ENCODE measurements around the gene RIT2.

The RIT2 gene

DNA sequence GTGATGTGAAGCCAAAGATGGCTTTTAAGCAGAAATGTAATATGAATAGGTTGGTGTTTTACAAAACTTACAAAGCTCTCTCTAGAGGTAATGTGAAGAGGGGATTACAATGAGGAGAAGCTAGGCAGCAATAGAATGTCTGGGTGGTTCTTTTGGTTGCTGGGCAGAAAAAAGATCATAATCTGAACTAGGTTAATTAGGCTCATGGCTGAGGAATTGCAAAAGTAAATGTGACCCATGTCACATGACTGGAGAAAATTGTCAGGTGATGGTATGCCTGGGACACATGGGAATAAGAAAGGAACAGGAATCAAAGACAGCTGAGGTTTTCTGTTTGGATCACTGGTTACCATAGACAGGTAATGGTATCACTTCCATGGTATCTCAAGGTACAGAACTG is 7.5 kb upstream of the RIT2 start:
- no peak overlapping the region for H3K4me3 ChIP-seq (ENCODE audit: low read length)
- TF ChIP-seq ZNF274 (IDR thresholded peaks at IDR 0.05; ENCODE audit: low read depth, low read length) = no peak

DNA sequence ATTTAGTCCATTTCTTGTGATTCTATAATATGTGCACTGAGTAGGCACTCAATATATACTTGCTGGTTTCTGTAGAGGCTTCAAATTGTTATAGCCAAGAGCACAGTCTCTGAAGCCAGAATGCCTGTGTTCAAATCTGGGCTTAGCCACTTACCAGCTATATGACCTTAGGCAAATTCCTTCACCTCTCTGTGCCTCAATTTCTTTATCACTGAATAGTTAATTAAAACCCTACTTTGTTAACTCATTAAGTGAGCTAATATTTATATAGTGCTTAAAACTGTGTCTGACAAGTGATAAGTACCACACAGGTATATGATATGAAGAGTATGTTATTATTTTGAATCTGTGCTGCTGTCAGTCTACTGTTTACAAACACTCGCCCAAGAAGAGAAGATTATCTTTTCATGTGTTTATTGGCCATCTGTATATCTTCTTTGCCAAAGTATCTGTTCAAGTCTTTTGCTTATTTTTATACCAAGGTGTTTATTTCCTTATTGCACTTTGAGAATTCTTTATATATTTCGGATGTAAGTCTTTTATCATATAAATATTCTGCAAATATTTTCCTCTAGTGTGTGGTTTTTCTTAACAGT is 1.3 kb upstream of the RIT2 start:
- H3K4me3 ChIP-seq (ENCODE audit: low read length) = no peak overlapping the region
- TF ChIP-seq ZNF274 (IDR thresholded peaks at IDR 0.05; ENCODE audit: low read depth, low read length) = no peak

DNA sequence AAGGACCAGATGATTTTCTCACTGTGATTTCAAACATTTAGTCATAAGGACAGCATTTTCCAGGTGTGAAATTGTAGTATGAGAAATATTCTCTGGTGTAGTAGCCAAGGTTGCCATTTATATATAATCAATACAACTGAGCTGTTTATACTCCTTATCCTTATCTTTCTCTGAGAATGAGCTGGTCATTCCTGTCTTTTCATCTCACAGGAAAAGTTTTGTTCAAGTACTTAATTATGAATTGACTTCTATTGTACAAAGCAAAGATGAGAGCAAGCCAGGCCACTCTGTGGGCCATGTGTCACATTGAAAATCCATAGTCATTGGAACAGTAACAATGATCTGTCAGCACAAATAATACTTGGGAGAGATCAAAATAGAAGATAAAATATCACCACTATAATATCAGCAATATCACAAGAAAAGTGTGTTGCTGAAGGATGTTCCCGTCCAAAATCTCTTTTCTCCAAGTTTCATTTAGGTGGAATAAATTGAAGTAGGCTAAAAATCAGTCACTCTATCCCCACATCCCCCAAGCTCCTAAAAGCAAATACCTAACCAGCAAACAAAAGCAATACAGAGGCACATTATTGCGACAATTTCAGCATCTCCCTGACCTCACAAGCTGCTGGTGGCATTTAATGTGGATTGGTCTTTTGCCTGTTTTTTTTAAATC is 2.1 kb downstream of the RIT2 start:
- TF ChIP-seq ZNF274 (IDR thresholded peaks at IDR 0.05; ENCODE audit: low read depth, low read length) = no peak
- no peak overlapping the region for H3K4me3 ChIP-seq (ENCODE audit: low read length)

DNA sequence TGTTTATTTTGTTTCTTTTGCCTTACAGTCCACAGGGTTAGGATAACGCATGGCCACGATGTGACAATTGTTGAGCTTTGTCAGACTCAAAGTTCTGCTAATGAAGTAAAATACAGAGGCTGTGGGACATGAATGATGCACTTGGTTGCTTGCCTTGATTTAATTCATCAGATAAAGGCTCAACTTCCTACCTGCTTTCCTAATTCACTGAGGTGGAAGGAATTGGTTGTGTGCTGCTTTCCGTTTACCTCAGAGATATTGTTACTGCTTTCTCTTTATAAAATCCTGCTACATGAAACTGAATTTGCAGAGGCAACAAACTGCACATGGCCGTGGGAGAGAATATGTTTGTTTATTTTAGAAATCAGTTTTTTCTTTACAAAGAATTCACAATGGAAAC is 6.6 kb downstream of the RIT2 start:
- no peak for TF ChIP-seq ZNF274 (IDR thresholded peaks at IDR 0.05; ENCODE audit: low read depth, low read length)
- no peak overlapping the region for H3K4me3 ChIP-seq (ENCODE audit: low read length)

GRCh38 chr18:43108469-43108868 is 7.0 kb downstream of the RIT2 start:
- H3K4me3 ChIP-seq (ENCODE audit: low read length) = no peak overlapping the region
- no peak for TF ChIP-seq ZNF274 (IDR thresholded peaks at IDR 0.05; ENCODE audit: low read depth, low read length)

GRCh38 chr18:43093646-43094045 is 21.8 kb downstream of the RIT2 start:
- no peak for TF ChIP-seq ZNF274 (IDR thresholded peaks at IDR 0.05; ENCODE audit: low read depth, low read length)
- no peak overlapping the region for H3K4me3 ChIP-seq (ENCODE audit: low read length)

GRCh38 chr18:43092539-43092938 is 22.9 kb downstream of the RIT2 start:
- no peak overlapping the region for H3K4me3 ChIP-seq (ENCODE audit: low read length)
- TF ChIP-seq ZNF274 (IDR thresholded peaks at IDR 0.05; ENCODE audit: low read depth, low read length) = no peak

GRCh38 chr18:43081396-43081795 is 34.1 kb downstream of the RIT2 start:
- H3K4me3 ChIP-seq (ENCODE audit: low read length) = no peak overlapping the region
- no peak for TF ChIP-seq ZNF274 (IDR thresholded peaks at IDR 0.05; ENCODE audit: low read depth, low read length)

- H3K4me3 ChIP-seq (ENCODE audit: low read length) = no peak overlapping the region
- TF ChIP-seq ZNF274 (IDR thresholded peaks at IDR 0.05; ENCODE audit: low read depth, low read length) = no peak
These were observed 34.8 kb downstream of the RIT2 start for GRCh38 chr18:43080671-43081070.

DNA sequence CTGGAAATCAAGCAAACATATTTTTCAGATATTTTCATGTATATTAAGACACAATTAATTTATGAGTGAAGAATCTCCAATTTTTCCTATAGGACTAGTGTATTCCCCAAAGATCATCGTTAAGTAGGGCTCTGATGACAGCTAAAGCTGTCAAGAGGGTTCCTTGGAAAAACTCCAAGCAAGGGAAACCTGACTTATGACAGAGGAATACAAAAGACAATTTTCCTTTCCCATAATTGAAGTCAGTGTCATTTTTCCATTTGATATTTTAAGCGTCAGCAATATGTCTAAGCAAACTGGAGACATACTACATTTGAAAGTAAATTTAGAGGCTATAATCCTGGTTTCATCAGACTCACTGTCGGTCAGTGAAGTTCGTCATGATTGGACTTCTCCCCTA is 36.1 kb downstream of the RIT2 start:
- no peak for TF ChIP-seq ZNF274 (IDR thresholded peaks at IDR 0.05; ENCODE audit: low read depth, low read length)
- H3K4me3 ChIP-seq (ENCODE audit: low read length) = no peak overlapping the region

DNA sequence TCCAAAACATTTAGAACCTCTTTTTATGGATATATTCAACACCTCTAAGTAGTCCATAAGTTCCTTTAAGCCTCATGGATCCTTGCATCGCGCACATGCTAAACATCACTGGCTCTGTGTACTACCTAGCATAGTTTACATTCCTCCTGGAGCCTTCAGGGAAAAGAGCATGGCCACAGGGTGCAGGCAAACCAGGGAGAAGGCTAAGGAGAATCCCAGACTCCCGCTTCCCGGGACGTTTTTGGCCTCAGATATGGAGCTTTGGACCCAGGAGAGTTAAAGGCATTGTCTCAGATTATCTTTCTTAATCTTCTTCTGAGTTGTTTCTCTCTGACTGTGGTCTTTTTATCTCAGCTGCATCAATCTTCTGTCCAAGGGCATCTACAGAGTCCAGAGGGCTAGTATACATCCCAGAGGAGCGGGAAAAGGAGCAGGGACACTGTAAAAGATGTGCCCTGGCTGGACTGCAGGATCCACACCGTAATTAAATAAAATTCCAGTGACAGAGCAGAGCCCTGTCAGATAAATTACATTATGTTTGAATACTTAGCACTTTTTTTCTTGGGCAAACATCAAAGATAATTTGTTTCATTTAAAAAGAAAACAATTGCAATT is 36.9 kb downstream of the RIT2 start:
- H3K4me3 ChIP-seq (ENCODE audit: low read length) = no peak overlapping the region
- no peak for TF ChIP-seq ZNF274 (IDR thresholded peaks at IDR 0.05; ENCODE audit: low read depth, low read length)

- H3K4me3 ChIP-seq (ENCODE audit: low read length) = no peak overlapping the region
- TF ChIP-seq ZNF274 (IDR thresholded peaks at IDR 0.05; ENCODE audit: low read depth, low read length) = no peak
These were observed 37.8 kb downstream of the RIT2 start for GRCh38 chr18:43077510-43078308.

DNA sequence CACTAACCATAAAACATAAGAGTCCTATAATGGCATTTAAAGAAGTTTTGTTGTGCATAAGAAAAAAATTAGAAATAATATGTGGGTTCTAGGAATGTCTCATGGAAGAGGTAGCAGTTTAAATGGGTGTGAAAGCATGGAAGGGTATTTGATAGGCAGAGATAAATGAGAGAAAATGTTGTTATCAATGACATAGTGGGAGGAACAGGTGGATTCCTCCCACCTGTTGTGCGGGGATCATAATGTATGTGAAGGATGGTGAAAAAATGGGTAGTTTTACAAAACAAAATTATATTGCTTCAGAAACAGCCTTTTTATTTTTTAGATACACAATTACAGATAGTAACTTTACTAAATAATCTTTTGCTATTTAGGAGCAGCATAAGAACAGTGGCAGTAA is 41.7 kb downstream of the RIT2 start:
- no peak for TF ChIP-seq ZNF274 (IDR thresholded peaks at IDR 0.05; ENCODE audit: low read depth, low read length)
- no peak overlapping the region for H3K4me3 ChIP-seq (ENCODE audit: low read length)

DNA sequence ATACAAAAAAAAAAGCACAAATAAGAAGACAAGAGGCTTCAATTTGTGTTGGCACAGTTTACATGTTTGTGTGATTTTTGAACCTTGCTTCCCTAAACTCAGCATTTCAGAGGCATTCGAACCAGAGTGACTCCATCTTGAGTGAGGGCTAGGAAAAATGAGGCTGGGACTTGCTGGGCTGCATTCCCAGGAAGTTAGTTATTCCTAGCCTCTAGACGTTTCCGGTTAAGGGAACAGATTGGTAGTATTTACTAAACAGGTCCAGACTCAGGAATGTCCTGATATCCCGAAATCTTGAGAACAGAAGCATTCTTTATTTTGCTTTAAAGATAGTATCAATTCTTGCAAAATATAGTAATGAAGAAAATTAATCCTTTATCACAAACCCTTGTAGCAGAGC is 46.7 kb downstream of the RIT2 start:
- H3K4me3 ChIP-seq (ENCODE audit: low read length) = no peak overlapping the region
- no peak for TF ChIP-seq ZNF274 (IDR thresholded peaks at IDR 0.05; ENCODE audit: low read depth, low read length)

DNA sequence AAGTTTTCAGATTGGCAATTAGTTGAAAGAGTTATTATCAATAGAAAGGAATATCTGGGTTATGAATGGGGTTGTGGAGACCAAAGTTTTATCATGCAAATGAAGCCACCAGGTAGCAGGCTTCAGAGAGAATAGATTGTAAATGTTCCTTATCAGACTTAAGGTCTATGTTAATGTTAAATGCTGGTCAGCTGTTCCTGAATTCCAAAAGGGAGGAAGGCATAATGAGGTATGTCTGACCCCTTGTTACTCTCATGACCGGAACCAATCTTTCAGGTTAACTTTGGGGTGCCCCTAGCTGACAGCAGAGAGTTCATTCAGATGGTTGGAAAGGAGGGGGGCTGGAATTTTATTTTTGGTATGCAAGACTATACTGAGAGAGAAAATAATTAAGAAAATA is 47.9 kb downstream of the RIT2 start:
- H3K4me3 ChIP-seq (ENCODE audit: low read length) = no peak overlapping the region
- TF ChIP-seq ZNF274 (IDR thresholded peaks at IDR 0.05; ENCODE audit: low read depth, low read length) = no peak
